ENCODE data around the gene KRT73. TPM values are rescaled to one million over a fixed set of nuclear protein-coding genes. Genes with fewer than 3 reads are reported as not detected.

Gene KRT73
- total RNA-seq, 2 experiments from 2014 or later, result 67.2 to 69.7 TPM

- Histone ChIP-seq H3K36me3 (ENCODE audit: insufficient read depth, low read length) (no peaks in the 10 kb centered on the region), H3K9me3 (ENCODE audit: control insufficient read depth in 1 of 2, insufficient read depth in 1 of 2, low read length in 2 of 2) (no peaks in the 10 kb centered on the region), H3K27me3 (ENCODE audit: control insufficient read depth in 1 of 2, insufficient read depth in 2 of 2, low read length in 2 of 2) (no peaks in the 10 kb centered on the region), H3K27ac (ENCODE audit: low read depth in 1 of 2, low read length in 2 of 2) (no peak overlapping the region), H3K4me3 (ENCODE audit: low read length) (no peak overlapping the region), H3K4me1 (ENCODE audit: insufficient read depth, low read length) (peaks cover 6% of the 10 kb centered on the region)
- H3K27ac Mint-ChIP-seq, result no peak overlapping the region
- DNase-seq (no peak), ATAC-seq (ENCODE audit: poor library complexity) (no peak)
- no peak overlapping the region for H3K4me3 Mint-ChIP-seq
- ChIA-PET POLR2A (no interaction called here), CTCF (interaction anchor here (1.3 kb wide), 1 partner anchor 302 kb away, joined by 3 read pairs; no protein-coding TSS in a partner anchor)
- intact Hi-C loops (cut with DNase I, micrococcal nuclease), result no loop called here
- no peaks in the 10 kb centered on the region for H3K9me3 Mint-ChIP-seq
- TF ChIP-seq CTCF (IDR thresholded peaks at IDR 0.05), result no peak
- H3K27me3 Mint-ChIP-seq, result no peaks in the 10 kb centered on the region
- peaks cover 13% of the 10 kb centered on the region for H3K4me1 Mint-ChIP-seq (ENCODE audit: low read depth)
- H3K36me3 Mint-ChIP-seq (ENCODE audit: low read depth), result no peaks in the 10 kb centered on the region
Observed at GRCh38 chr12:52577316-52577715, 41.0 kb downstream of the KRT73 start.

- no peak for TF ChIP-seq CTCF (IDR thresholded peaks at IDR 0.05)
- Mint-ChIP-seq H3K36me3 (ENCODE audit: low read depth) (no peaks in the 10 kb centered on the region), H3K27me3 (no peaks in the 10 kb centered on the region), H3K4me3 (no peak overlapping the region), H3K9me3 (no peaks in the 10 kb centered on the region), H3K4me1 (ENCODE audit: low read depth) (peaks cover 13% of the 10 kb centered on the region), H3K27ac (no peak overlapping the region)
- peaks cover 6% of the 10 kb centered on the region for H3K4me1 ChIP-seq (ENCODE audit: insufficient read depth, low read length)
- ChIA-PET CTCF (interaction anchor here (0.9 kb wide), 1 partner anchor 295 kb away, joined by 3 read pairs; no protein-coding TSS in a partner anchor), POLR2A (no interaction called here)
- DNase-seq (no peak), ATAC-seq (ENCODE audit: poor library complexity) (no peak)
- H3K27ac ChIP-seq (ENCODE audit: low read depth in 1 of 2, low read length in 2 of 2), result no peak overlapping the region
- intact Hi-C loops (cut with DNase I, micrococcal nuclease), result no loop called here
- no peaks in the 10 kb centered on the region for H3K9me3 ChIP-seq (ENCODE audit: control insufficient read depth in 1 of 2, insufficient read depth in 1 of 2, low read length in 2 of 2)
- H3K27me3 ChIP-seq (ENCODE audit: control insufficient read depth in 1 of 2, insufficient read depth in 2 of 2, low read length in 2 of 2), result peaks cover 0 to under 1% of the 10 kb centered on the region in 2 experiments
- no peak overlapping the region for H3K4me3 ChIP-seq (ENCODE audit: low read length)
- H3K36me3 ChIP-seq (ENCODE audit: insufficient read depth, low read length), result no peaks in the 10 kb centered on the region
Observed at GRCh38 chr12:52575948-52576347, 42.4 kb downstream of the KRT73 start.

- Mint-ChIP-seq H3K4me1 (ENCODE audit: low read depth) (peaks cover 6% of the 10 kb centered on the region), H3K9me3 (no peaks in the 10 kb centered on the region), H3K36me3 (ENCODE audit: low read depth) (no peaks in the 10 kb centered on the region), H3K27ac (no peak overlapping the region), H3K4me3 (no peak overlapping the region), H3K27me3 (no peaks in the 10 kb centered on the region)
- ChIA-PET POLR2A (no interaction called here), CTCF (interaction anchor here (0.9 kb wide), 1 partner anchor 295 kb away, joined by 3 read pairs; no protein-coding TSS in a partner anchor)
- H3K9me3 ChIP-seq (ENCODE audit: control insufficient read depth in 1 of 2, insufficient read depth in 1 of 2, low read length in 2 of 2), result no peaks in the 10 kb centered on the region
- peaks cover 0 to 2% of the 10 kb centered on the region in 2 experiments for H3K27me3 ChIP-seq (ENCODE audit: control insufficient read depth in 1 of 2, insufficient read depth in 2 of 2, low read length in 2 of 2)
- TF ChIP-seq CTCF (IDR thresholded peaks at IDR 0.05), result no peak
- ATAC-seq (ENCODE audit: poor library complexity) (no peak), DNase-seq (no peak)
- H3K36me3 ChIP-seq (ENCODE audit: insufficient read depth, low read length), result no peaks in the 10 kb centered on the region
- no peak overlapping the region for H3K27ac ChIP-seq (ENCODE audit: low read depth in 1 of 2, low read length in 2 of 2)
- H3K4me3 ChIP-seq (ENCODE audit: low read length), result no peak overlapping the region
- intact Hi-C loops (cut with DNase I, micrococcal nuclease), result no loop called here
- peaks cover under 1% of the 10 kb centered on the region for H3K4me1 ChIP-seq (ENCODE audit: insufficient read depth, low read length)
Observed at GRCh38 chr12:52575256-52575655, 43.1 kb downstream of the KRT73 start.

Measured in CD4-positive, alpha-beta T cell (primary cell).